GM23338 (cell line): ENCODE data around the gene RAMP1. TPM values are rescaled to one million over a fixed set of nuclear protein-coding genes. Genes with fewer than 3 reads are reported as not detected.

Source experiments
- ATAC-seq: fragments of 200-7000 bp; cut with Tn5 transposase; 3 replicates; pipeline ENCODE4 v1.9.1; 2020
- DNase-seq: peaks from one replicate; pipeline ENCODE4 v3.0.0-alpha.2; 2015; ENCODE audit warnings: low spot score
- H2AFZ ChIP-seq: fragments of 200-600 bp; sonication (generic); 2 replicates; pipeline ENCODE4 v1.8.0; 2016; ENCODE audit warnings: antibody characterized with exemption, mild to moderate bottlenecking, moderate library complexity
- H3F3A ChIP-seq: fragments of 200-600 bp; sonication (generic); replicated peaks from 2 replicates; pipeline ENCODE4 v1.8.0; 2017; ENCODE audit warnings: antibody characterized with exemption, mixed run types, low read depth
- H3K27ac ChIP-seq: fragments of 200-600 bp; sonication (generic); 2 replicates; pipeline ENCODE4 v1.6.1; 2016; ENCODE audit warnings: low read depth
- H3K27me3 ChIP-seq: fragments of 200-600 bp; sonication (generic); 2 replicates; pipeline ENCODE4 v1.8.0; 2016; ENCODE audit warnings: mild to moderate bottlenecking, mixed run types, moderate library complexity; ENCODE audit not compliant: insufficient read depth
- H3K36me3 ChIP-seq: fragments of 200-600 bp; sonication (generic); 2 replicates; pipeline ENCODE4 v1.8.0; 2016; ENCODE audit warnings: mild to moderate bottlenecking; ENCODE audit not compliant: insufficient read depth
- H3K4me1 ChIP-seq: fragments of 200-600 bp; sonication (generic); 2 replicates; pipeline ENCODE4 v1.8.0; 2016; ENCODE audit warnings: mild to moderate bottlenecking, moderate library complexity; ENCODE audit not compliant: insufficient read depth
- H3K4me2 ChIP-seq: fragments of 200-600 bp; sonication (generic); 2 replicates; pipeline ENCODE4 v1.7.1; 2017; ENCODE audit warnings: mixed run types
- H3K4me3 ChIP-seq: fragments of 200-600 bp; sonication (generic); 2 replicates; pipeline ENCODE4 v1.6.1; 2016; ENCODE audit warnings: mixed run types
- H3K79me2 ChIP-seq: fragments of 200-600 bp; sonication (generic); replicated peaks from 2 replicates; pipeline ENCODE4 v1.8.0; 2017; ENCODE audit warnings: mild to moderate bottlenecking; ENCODE audit not compliant: insufficient read depth
- H3K9me2 ChIP-seq: fragments of 200-600 bp; sonication (generic); 2 replicates; pipeline ENCODE4 v1.8.0; 2017; ENCODE audit not compliant: insufficient read depth
- H4K20me1 ChIP-seq: fragments of 200-600 bp; sonication (generic); replicated peaks from 2 replicates; pipeline ENCODE4 v1.8.0; 2017; ENCODE audit warnings: mild to moderate bottlenecking; ENCODE audit not compliant: insufficient read depth
- H3K27ac Mint-ChIP-seq: 2 replicates; pipeline ENCODE4 v1.8.0; 2020; ENCODE audit warnings: inconsistent platforms, mild to moderate bottlenecking, moderate library complexity, mixed read lengths
- H3K27me3 Mint-ChIP-seq: 3 replicates; pipeline ENCODE4 v1.8.0; 2022; ENCODE audit warnings: low read depth, mild to moderate bottlenecking, moderate library complexity, mixed read lengths, inconsistent platforms; ENCODE audit not compliant: insufficient read depth, poor library complexity
- H3K36me3 Mint-ChIP-seq: 3 replicates; pipeline ENCODE4 v1.8.0; 2021; ENCODE audit warnings: low read depth, mild to moderate bottlenecking, inconsistent platforms, moderate library complexity, mixed read lengths
- H3K4me1 Mint-ChIP-seq: 3 replicates; pipeline ENCODE4 v1.8.0; 2020; ENCODE audit warnings: mild to moderate bottlenecking, inconsistent platforms, mixed read lengths
- H3K4me3 Mint-ChIP-seq: 3 replicates; pipeline ENCODE4 v1.8.0; 2021; ENCODE audit warnings: moderate library complexity, mild to moderate bottlenecking, inconsistent platforms, mixed read lengths
- H3K9me3 Mint-ChIP-seq: 3 replicates; pipeline ENCODE4 v1.8.0; 2020; ENCODE audit warnings: moderate library complexity, mild to moderate bottlenecking, inconsistent platforms, mixed read lengths
- CREB1 ChIP-seq: fragments of 250-450 bp; sonication (Bioruptor Pico); IDR thresholded peaks from 2 replicates; pipeline ENCODE4 v1.5.0; 2020; ENCODE audit warnings: low read depth, mild to moderate bottlenecking, moderate library complexity
- CTCF ChIP-seq, 2 experiments: fragments of 200-600 bp in 1 of 2; sonication (generic) in 1 of 2; conservative IDR thresholded peaks; 2 replicates each; pipeline versions ENCODE4 v1.5.1 to v1.6.1; 2016 to 2017; ENCODE audit warnings: antibody characterized with exemption in 2 of 2, low read depth in 2 of 2, mild to moderate bottlenecking in 2 of 2, moderate library complexity in 1 of 2
- ETS1 ChIP-seq: IDR thresholded peaks from 2 replicates; pipeline ENCODE4 v1.6.1; 2016; ENCODE audit warnings: antibody characterized with exemption
- EZH2 ChIP-seq: fragments of 200-600 bp; sonication (generic); IDR thresholded peaks from one replicate; pipeline ENCODE4 v1.8.0; 2017; ENCODE audit warnings: antibody characterized with exemption, mild to moderate bottlenecking, low read depth; ENCODE audit not compliant: unreplicated experiment
- EZH2phosphoT487 ChIP-seq: fragments of 200-600 bp; sonication (generic); IDR thresholded peaks from one replicate; pipeline ENCODE4 v1.8.1; 2018; ENCODE audit warnings: antibody characterized with exemption; ENCODE audit not compliant: unreplicated experiment
- JUNB ChIP-seq: IDR thresholded peaks from one replicate; pipeline ENCODE4 v1.6.1; 2016; ENCODE audit warnings: antibody characterized with exemption; ENCODE audit not compliant: unreplicated experiment
- NANOG ChIP-seq: IDR thresholded peaks from 2 replicates; pipeline ENCODE4 v1.6.1; 2016; ENCODE audit warnings: antibody characterized with exemption, borderline replicate concordance
- POLR2AphosphoS5 ChIP-seq: IDR thresholded peaks from 2 replicates; pipeline ENCODE4 v1.6.1; 2016; ENCODE audit warnings: antibody characterized with exemption, low read depth
- REST ChIP-seq: IDR thresholded peaks from one replicate; pipeline ENCODE4 v1.6.1; 2018; ENCODE audit warnings: antibody characterized with exemption; ENCODE audit not compliant: unreplicated experiment
- ZNF331 ChIP-seq: fragments of 250-450 bp; sonication (Bioruptor Pico); IDR thresholded peaks from 2 replicates; pipeline ENCODE4 v1.5.0; 2020; ENCODE audit warnings: low read depth, mild to moderate bottlenecking, moderate library complexity
- ZNF462 ChIP-seq: fragments of 250-450 bp; sonication (Bioruptor Pico); IDR thresholded peaks from 2 replicates; pipeline ENCODE4 v1.5.0; 2020; ENCODE audit warnings: mild to moderate bottlenecking, moderate library complexity
- polyA plus RNA-seq: library from polyadenylated mRNA; unstranded; fragments of >200 nt; fragmentation: Nextera tagmentation; extraction: Ambion mirVana; gene quantifications from 2 replicates; pipeline ENCODE4 v1.2.1, GENCODE V29; 2016
- total RNA-seq: library from RNA; depleted of rRNA; stranded (reverse); fragments of >200 nt; shearing (Covaris generic); gene quantifications from 2 replicates; pipeline ENCODE4 v1.2.3, GENCODE V29; 2014

Gene RAMP1
- total and polyA plus RNA-seq, 2 experiments from 2014 or later: 1.7 to 3.3 TPM

- no peaks in the 10 kb centered on the region for H3K9me2 ChIP-seq
- ATAC-seq: no peak
- no peak overlapping the region for H3K4me2 ChIP-seq
- TF ChIP-seq NANOG (no peak), POLR2AphosphoS5 (no peak), ZNF462 (CRISPR knock-in tag) (no peak), EZH2phosphoT487 (no peak), CTCF (conservative IDR thresholded peaks at IDR 0.05; ENCODE audit: low read depth in 2 of 2) (no peak), ETS1 (no peak), CREB1 (no peak), EZH2 (no peak), REST (no peak), JUNB (no peak), ZNF331 (CRISPR knock-in tag) (no peak)
- peaks cover 2% of the 10 kb centered on the region; the same call in 1 of the 3 replicates for H3K9me3 Mint-ChIP-seq
- H3K27me3 ChIP-seq: no peaks in the 10 kb centered on the region
- no peaks in the 10 kb centered on the region for H3K79me2 ChIP-seq
- no peak overlapping the region for H3K4me3 ChIP-seq
- DNase-seq: no peak
- no peaks in the 10 kb centered on the region for H3K36me3 ChIP-seq
- H3K4me1 ChIP-seq: no peaks in the 10 kb centered on the region
- no peak overlapping the region for H3K27ac ChIP-seq
- peaks cover 11% of the 10 kb centered on the region for H3K27me3 Mint-ChIP-seq
- H3K36me3 Mint-ChIP-seq: no peaks in the 10 kb centered on the region; the same call in 2 of the 3 replicates
- H3K4me3 Mint-ChIP-seq: no peak overlapping the region
- H3K27ac Mint-ChIP-seq: no peak overlapping the region
- H3F3A ChIP-seq: no peaks in the 10 kb centered on the region
- H4K20me1 ChIP-seq: no peaks in the 10 kb centered on the region
- H3K4me1 Mint-ChIP-seq: peaks cover 12% of the 10 kb centered on the region; the same call in 2 of the 3 replicates
- H2AFZ ChIP-seq: no peak overlapping the region
These were observed 10.1 kb downstream of the RAMP1 start for GRCh38 chr2:237869343-237870102.
